ENCODE data around the gene UBAP2L. TPM values are rescaled to one million over a fixed set of nuclear protein-coding genes. Genes with fewer than 3 reads are reported as not detected.

UBAP2L gene
- total and polyA plus RNA-seq, 10 of the 15 experiments (the other 5 are each of a cell fraction or from before 2014, with no cell fraction given): 49.9 to 198 (median 152) TPM

- TF ChIP-seq RELA (IDR thresholded peaks at IDR 0.05; ENCODE audit: borderline replicate concordance, partially characterized antibody): no peak
- TF ChIP-seq ZBED1 (IDR thresholded peaks at IDR 0.05; ENCODE audit: borderline replicate concordance): no peak
- no peak for TF ChIP-seq E2F4 (IDR thresholded peaks at IDR 0.05; ENCODE audit: low read depth, low read length)
These were observed 44.4 kb upstream of the UBAP2L start (continued) for GRCh38 chr1:154176337-154176736.

- no peak for DNase-seq (ENCODE audit: low read depth, low spot score)
- POLR2A ChIA-PET: interaction anchor here (0.6 to 1.8 kb wide), 3 partner anchors 19 to 149 kb away, joined by 3 to 4 read pairs (median 3); no protein-coding TSS in a partner anchor
- RAD21 ChIA-PET (ENCODE audit: unreplicated experiment): interaction anchor here (1.0 to 1.4 kb wide), 4 partner anchors 20 to 94 kb away, joined by 3 to 5 read pairs (median 3); partner anchors contain the start of gene HAX1
- ATAC-seq: no peak
- H2AFZ ChIP-seq (ENCODE audit: control insufficient read depth, low read depth, low read length): no peak overlapping the region
- peaks cover 36% of the 10 kb centered on the region for H4K20me1 ChIP-seq (ENCODE audit: control insufficient read depth, insufficient read depth)
- in situ Hi-C loops (cut with MboI) (no loop called here), intact Hi-C loops (cut with micrococcal nuclease; ENCODE audit: unreplicated experiment) (no loop called here)
- WGBS (ENCODE audit: insufficient coverage, insufficient replicate concordance, low lambda C conversion rate, missing lambda C conversion rate): 18% methylated on average over 2 of the region's 2 CpGs
- TF ChIP-seq NR2C2 (IDR thresholded peaks at IDR 0.05; ENCODE audit: borderline replicate concordance, control insufficient read depth, insufficient read length, low read depth) (no peak), TCF7 (IDR thresholded peaks at IDR 0.05; ENCODE audit: borderline replicate concordance) (no peak), SREBF2 (IDR thresholded peaks at IDR 0.05; ENCODE audit: low read length) (no peak), MXI1 (IDR thresholded peaks at IDR 0.05; ENCODE audit: low read depth, low read length) (no peak), STAT3 (IDR thresholded peaks at IDR 0.05; ENCODE audit: low read depth, low read length) (no peak), EZH2 (IDR thresholded peaks at IDR 0.05; ENCODE audit: borderline replicate concordance, control insufficient read depth, low read depth, low read length) (no peak), BMI1 (IDR thresholded peaks at IDR 0.05; ENCODE audit: borderline replicate concordance) (peak; percentile 45; the same call in 1 of the 2 replicates), POLR2AphosphoS5 (IDR thresholded peaks at IDR 0.05; ENCODE audit: low read length) (0 out of 2 replicates have a peak, but pooled peaks have one; percentile 0), REST (IDR thresholded peaks at IDR 0.05; ENCODE audit: low read depth, low read length) (no peak)
- H3K27ac ChIP-seq (ENCODE audit: control insufficient read depth, insufficient read depth): no peak overlapping the region
- peaks cover 5 to 34% of the 10 kb centered on the region in 2 experiments for H3K36me3 ChIP-seq (ENCODE audit: control insufficient read depth in 2 of 2, insufficient read depth in 2 of 2, low read length in 1 of 2)
- no peak for FAIRE-seq
- H3K4me3 ChIP-seq: peak overlapping the region; percentile 99
- peak overlapping the region; percentile 30; the same call in 1 of the 2 replicates for H3K9ac ChIP-seq (ENCODE audit: control insufficient read depth, insufficient read depth, low read length)
- SMC1A ChIA-PET (ENCODE audit: uncharacterized antibody, unreplicated experiment): interaction anchor here (1.0 to 2.6 kb wide), 6 partner anchors 12 to 259 kb away, joined by 3 to 10 read pairs (median 3); partner anchors contain the start of gene TPM3
- BruUV-seq (replicated peaks): no TSS peak
- H3K79me2 ChIP-seq (ENCODE audit: control insufficient read depth, insufficient read depth, low read length): peaks cover 81% of the 10 kb centered on the region
- H3K27me3 ChIP-seq (replicated peaks in 1 of 2; ENCODE audit: control insufficient read depth in 2 of 2, insufficient read depth in 2 of 2, low read length in 1 of 2): no peaks in the 10 kb centered on the region
- peak overlapping the region; percentile 1; the same call in 1 of the 2 replicates for H3K4me2 ChIP-seq (ENCODE audit: control insufficient read depth, insufficient read depth)
- CTCF ChIA-PET: interaction anchor here (0.8 to 1.6 kb wide), 5 partner anchors 16 to 381 kb away, joined by 3 to 7 read pairs (median 3); no protein-coding TSS in a partner anchor
- no peaks in the 10 kb centered on the region for H3K9me3 ChIP-seq (replicated peaks; ENCODE audit: control insufficient read depth, insufficient read depth, low read length)
- H3K4me1 ChIP-seq (ENCODE audit: control insufficient read depth, insufficient read depth, low read length): peaks cover 17% of the 10 kb centered on the region
These were observed 42.7 kb upstream of the UBAP2L start for GRCh38 chr1:154178013-154178412.
